SK-N-SH (cell line): ENCODE measurements around the gene SHQ1. TPM values are rescaled to one million over a fixed set of nuclear protein-coding genes. Genes with fewer than 3 reads are reported as not detected.

Experiments
- CTCF ChIA-PET: fragments of 300-600, 350-600 bp; formaldehyde crosslinking; extraction: SDS; loops from one replicate; lab custom pipeline; 2021; lab: Yijun Ruan, JAX
- POLR2A ChIA-PET: fragments of 350-600 bp; sonication (Branson Sonifier 250); formaldehyde crosslinking; extraction: SDS; loops from one replicate; lab custom pipeline; 2020; ENCODE audit warnings: antibody characterized with exemption, inconsistent platforms; lab: Yijun Ruan, JAX
- DNase-seq: peaks from one replicate; pipeline ENCODE4 v3.0.0; 2012
- H2AFZ ChIP-seq: fragments of 200-600 bp; sonication (generic); 2 replicates; pipeline ENCODE4 v1.8.1; 2016; ENCODE audit warnings: antibody characterized with exemption, mild to moderate bottlenecking, low read depth
- H3F3A ChIP-seq: fragments of 200-600 bp; sonication (generic); replicated peaks from 2 replicates; pipeline ENCODE3; 2016; ENCODE audit warnings: antibody characterized with exemption, mild to moderate bottlenecking; ENCODE audit not compliant: insufficient read depth
- H3K27ac ChIP-seq, 2 experiments: fragments of 200-500 bp in 1 of 2; fragments of 200-600 bp in 1 of 2; sonication (Bioruptor generic) in 1 of 2; sonication (generic), shearing (Covaris generic) in 1 of 2; 2 replicates each; pipeline versions ENCODE4 v1.5.1 to v1.6.1; 2014 to 2016; ENCODE audit warnings: low read depth in 2 of 2, inconsistent platforms in 1 of 2, low read length in 1 of 2, mild to moderate bottlenecking in 1 of 2, mixed read lengths in 1 of 2
- H3K27me3 ChIP-seq: fragments of 200-600 bp; sonication (generic), shearing (Covaris generic); 2 replicates; pipeline ENCODE4 v1.6.1; 2016; ENCODE audit warnings: mixed run types; ENCODE audit not compliant: insufficient read depth
- H3K36me3 ChIP-seq, 2 experiments: fragments of 200-500 bp in 1 of 2; fragments of 200-600 bp in 1 of 2; sonication (Bioruptor generic) in 1 of 2; sonication (generic) in 1 of 2; replicated peaks in 1 of 2; 2 replicates each; pipeline versions ENCODE3 to v1.5.1; 2014 to 2016; ENCODE audit warnings: low read length in 1 of 2, mild to moderate bottlenecking in 1 of 2; ENCODE audit not compliant: insufficient read depth in 2 of 2, control insufficient read depth in 1 of 2
- H3K4me1 ChIP-seq, 2 experiments: fragments of 200-500 bp in 1 of 2; fragments of 200-600 bp in 1 of 2; sonication (Bioruptor generic) in 1 of 2; sonication (generic), shearing (Covaris generic) in 1 of 2; 2 replicates each; pipeline versions ENCODE4 v1.5.1 to v1.6.1; 2014 to 2016; ENCODE audit warnings: low read depth in 1 of 2, low read length in 1 of 2, mixed run types in 1 of 2; ENCODE audit not compliant: insufficient read depth in 2 of 2, control insufficient read depth in 1 of 2
- H3K4me2 ChIP-seq: fragments of 200-600 bp; sonication (generic), shearing (Covaris generic); 2 replicates; pipeline ENCODE4 v1.6.1; 2017; ENCODE audit warnings: mixed run types
- H3K4me3 ChIP-seq, 2 experiments: fragments of 200-500 bp in 1 of 2; fragments of 200-600 bp in 1 of 2; sonication (Bioruptor generic) in 1 of 2; sonication (generic), shearing (Covaris generic) in 1 of 2; 2 replicates each; pipeline versions ENCODE4 v1.5.1 to v1.8.1; 2014 to 2016; ENCODE audit warnings: low read depth in 2 of 2, inconsistent platforms in 1 of 2, low read length in 1 of 2, mild to moderate bottlenecking in 1 of 2, mixed read lengths in 1 of 2, moderate library complexity in 1 of 2
- H3K79me2 ChIP-seq: fragments of 200-600 bp; sonication (generic); 2 replicates; pipeline ENCODE4 v1.8.1; 2017; ENCODE audit warnings: mild to moderate bottlenecking; ENCODE audit not compliant: insufficient read depth
- H3K9ac ChIP-seq: fragments of 200-600 bp; sonication (generic); 2 replicates; pipeline ENCODE4 v1.6.1; 2017; ENCODE audit warnings: mixed run types
- H3K9me2 ChIP-seq: fragments of 200-600 bp; sonication (generic); 2 replicates; pipeline ENCODE4 v1.6.1; 2017; ENCODE audit warnings: mixed run types
- H3K9me3 ChIP-seq: fragments of 200-600 bp; sonication (generic); 2 replicates; pipeline ENCODE4 v1.6.1; 2017; ENCODE audit warnings: mixed run types, mild to moderate bottlenecking, moderate library complexity
- H4K20me1 ChIP-seq: fragments of 200-600 bp; sonication (generic); 2 replicates; pipeline ENCODE4 v1.6.1; 2017; ENCODE audit warnings: mild to moderate bottlenecking, mixed run types; ENCODE audit not compliant: insufficient read depth
- ELF1 ChIP-seq: IDR thresholded peaks from 2 replicates; pipeline ENCODE4 v1.4.0; 2012
- EP300 ChIP-seq, 2 experiments: IDR thresholded peaks; 2 replicates each; pipeline versions ENCODE4 v1.4.0 to v1.6.1; 2012; ENCODE audit warnings: borderline replicate concordance in 1 of 2, low read depth in 1 of 2, low read length in 1 of 2
- FOSL2 ChIP-seq: IDR thresholded peaks from 2 replicates; pipeline ENCODE4 v1.4.0; 2012; ENCODE audit warnings: low read depth, mild to moderate bottlenecking, moderate library complexity, borderline replicate concordance
- FOXJ3 ChIP-seq: sonication (generic); formaldehyde crosslinking; IDR thresholded peaks from 2 replicates; pipeline ENCODE4 v1.5.1; 2020; ENCODE audit warnings: mild to moderate bottlenecking, missing genetic modification reagents
- GATA2 ChIP-seq: sonication (generic); formaldehyde crosslinking; IDR thresholded peaks from 2 replicates; pipeline ENCODE4 v1.5.0; 2020; ENCODE audit warnings: mild to moderate bottlenecking, missing genetic modification reagents
- MXI1 ChIP-seq: IDR thresholded peaks from 2 replicates; pipeline ENCODE4 v1.6.1; 2012; ENCODE audit warnings: mild to moderate bottlenecking, low read depth, low read length, improper control_type of control experiment
- NRF1 ChIP-seq: IDR thresholded peaks from 2 replicates; pipeline ENCODE4 v1.6.1; 2012; ENCODE audit warnings: low read depth, mild to moderate bottlenecking, low read length
- RXRA ChIP-seq: IDR thresholded peaks from 2 replicates; pipeline ENCODE4 v1.4.0; 2012; ENCODE audit warnings: low read depth, mild to moderate bottlenecking, borderline replicate concordance
- TCF12 ChIP-seq: IDR thresholded peaks from 2 replicates; pipeline ENCODE4 v1.4.0; 2012
- YY1 ChIP-seq: IDR thresholded peaks from 2 replicates; pipeline ENCODE4 v1.4.0; 2012; ENCODE audit warnings: low read depth, mild to moderate bottlenecking
- WGBS: methylation state at CpG from one replicate; pipeline ENCODE4 v1.1.6; 2017; ENCODE audit warnings: low lambda C conversion rate; 5-methylcytosine and 5-hydroxymethylcytosine counted together
- polyA plus RNA-seq, 3 experiments: library from polyadenylated mRNA; depleted of rRNA; stranded (reverse); fragments of >200 nt; gene quantifications; 2 replicates each; pipeline ENCODE4 v1.2.3, GENCODE V29; 2012
- TF ChIP-seq, protein P1 (sequence below): IDR thresholded peaks from 2 replicates; pipeline ENCODE4 v1.6.1; 2012; ENCODE audit warnings: mild to moderate bottlenecking, low read depth, low read length, moderate library complexity
- TF ChIP-seq, protein P2 (sequence below): IDR thresholded peaks from 2 replicates; pipeline ENCODE4 v1.4.0; 2012; ENCODE audit warnings: low read depth
- TF ChIP-seq, protein P3 (sequence below): IDR thresholded peaks from 2 replicates; pipeline ENCODE4; 2012
- TF ChIP-seq, protein P4 (sequence below): fragments of 150-350 bp; IDR thresholded peaks from 2 replicates; pipeline ENCODE4 v1.6.1; 2016; ENCODE audit warnings: mild to moderate bottlenecking, low read depth, low read length
- TF ChIP-seq, protein P5 (sequence below): fragments of 200-600 bp; sonication (generic); IDR thresholded peaks from 2 replicates; pipeline ENCODE4 v1.6.1; 2017; ENCODE audit warnings: antibody characterized with exemption, mild to moderate bottlenecking, moderate library complexity

SHQ1 gene
- polyA plus RNA-seq, 1 of the 3 experiments (the other 2 are of a cell fraction): 10.5 TPM

DNA sequence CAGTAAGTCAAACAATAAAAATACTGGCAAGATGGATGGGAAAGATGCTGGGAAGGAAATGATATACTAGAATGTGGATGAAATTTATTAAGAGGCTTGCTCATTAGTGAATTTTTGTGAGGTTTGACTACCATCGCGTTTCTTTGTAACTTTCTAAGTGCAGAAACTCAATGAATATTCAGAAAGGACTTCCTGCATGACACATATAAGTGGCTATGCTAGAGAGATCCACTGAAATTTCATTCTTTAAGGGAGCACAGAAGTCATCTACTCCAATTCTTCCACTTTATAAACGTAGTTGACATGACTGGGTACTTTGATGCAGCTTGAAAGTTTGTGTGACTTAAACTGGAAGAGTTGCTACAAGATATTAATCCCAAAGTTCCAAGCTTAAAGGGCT lies 88.0 kb downstream of the SHQ1 start (continued):
- TF ChIP-seq, protein P1, sequence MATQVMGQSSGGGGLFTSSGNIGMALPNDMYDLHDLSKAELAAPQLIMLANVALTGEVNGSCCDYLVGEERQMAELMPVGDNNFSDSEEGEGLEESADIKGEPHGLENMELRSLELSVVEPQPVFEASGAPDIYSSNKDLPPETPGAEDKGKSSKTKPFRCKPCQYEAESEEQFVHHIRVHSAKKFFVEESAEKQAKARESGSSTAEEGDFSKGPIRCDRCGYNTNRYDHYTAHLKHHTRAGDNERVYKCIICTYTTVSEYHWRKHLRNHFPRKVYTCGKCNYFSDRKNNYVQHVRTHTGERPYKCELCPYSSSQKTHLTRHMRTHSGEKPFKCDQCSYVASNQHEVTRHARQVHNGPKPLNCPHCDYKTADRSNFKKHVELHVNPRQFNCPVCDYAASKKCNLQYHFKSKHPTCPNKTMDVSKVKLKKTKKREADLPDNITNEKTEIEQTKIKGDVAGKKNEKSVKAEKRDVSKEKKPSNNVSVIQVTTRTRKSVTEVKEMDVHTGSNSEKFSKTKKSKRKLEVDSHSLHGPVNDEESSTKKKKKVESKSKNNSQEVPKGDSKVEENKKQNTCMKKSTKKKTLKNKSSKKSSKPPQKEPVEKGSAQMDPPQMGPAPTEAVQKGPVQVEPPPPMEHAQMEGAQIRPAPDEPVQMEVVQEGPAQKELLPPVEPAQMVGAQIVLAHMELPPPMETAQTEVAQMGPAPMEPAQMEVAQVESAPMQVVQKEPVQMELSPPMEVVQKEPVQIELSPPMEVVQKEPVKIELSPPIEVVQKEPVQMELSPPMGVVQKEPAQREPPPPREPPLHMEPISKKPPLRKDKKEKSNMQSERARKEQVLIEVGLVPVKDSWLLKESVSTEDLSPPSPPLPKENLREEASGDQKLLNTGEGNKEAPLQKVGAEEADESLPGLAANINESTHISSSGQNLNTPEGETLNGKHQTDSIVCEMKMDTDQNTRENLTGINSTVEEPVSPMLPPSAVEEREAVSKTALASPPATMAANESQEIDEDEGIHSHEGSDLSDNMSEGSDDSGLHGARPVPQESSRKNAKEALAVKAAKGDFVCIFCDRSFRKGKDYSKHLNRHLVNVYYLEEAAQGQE: no peak
- TF ChIP-seq, all 33 proteins: peak for 0

DNA sequence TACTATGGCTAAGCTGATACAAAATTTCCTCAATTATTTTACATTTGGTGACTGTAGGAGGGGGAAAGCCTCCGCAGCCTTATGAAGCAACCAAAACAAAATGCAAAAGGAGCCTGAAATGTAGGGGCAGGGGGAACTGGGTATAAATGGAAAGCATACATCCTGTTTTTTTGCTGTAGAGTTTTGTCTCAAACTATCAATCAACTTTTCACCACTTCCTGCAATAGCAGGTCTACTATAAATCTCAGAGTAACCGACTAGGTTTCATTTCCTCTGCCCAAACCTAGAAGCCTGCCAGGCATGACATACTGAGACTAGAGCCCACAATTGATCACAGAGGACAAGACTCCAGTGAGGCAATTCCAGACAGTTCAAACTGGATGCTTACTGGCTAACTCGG lies 91.3 kb downstream of the SHQ1 start:
- H3K27ac ChIP-seq: no peak overlapping the region
- H3K9me3 ChIP-seq: no peaks in the 10 kb centered on the region
- no peak overlapping the region for H3K4me3 ChIP-seq
- TF ChIP-seq EP300 (IDR thresholded peaks at IDR 0.05; ENCODE audit: borderline replicate concordance in 1 of 2, low read depth in 1 of 2, low read length in 1 of 2) (no peak), FOXJ3 (CRISPR knock-in tag) (no peak), MXI1 (no peak)
- TF ChIP-seq, protein P2, sequence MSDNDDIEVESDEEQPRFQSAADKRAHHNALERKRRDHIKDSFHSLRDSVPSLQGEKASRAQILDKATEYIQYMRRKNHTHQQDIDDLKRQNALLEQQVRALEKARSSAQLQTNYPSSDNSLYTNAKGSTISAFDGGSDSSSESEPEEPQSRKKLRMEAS: no peak
- TF ChIP-seq, protein P3, sequence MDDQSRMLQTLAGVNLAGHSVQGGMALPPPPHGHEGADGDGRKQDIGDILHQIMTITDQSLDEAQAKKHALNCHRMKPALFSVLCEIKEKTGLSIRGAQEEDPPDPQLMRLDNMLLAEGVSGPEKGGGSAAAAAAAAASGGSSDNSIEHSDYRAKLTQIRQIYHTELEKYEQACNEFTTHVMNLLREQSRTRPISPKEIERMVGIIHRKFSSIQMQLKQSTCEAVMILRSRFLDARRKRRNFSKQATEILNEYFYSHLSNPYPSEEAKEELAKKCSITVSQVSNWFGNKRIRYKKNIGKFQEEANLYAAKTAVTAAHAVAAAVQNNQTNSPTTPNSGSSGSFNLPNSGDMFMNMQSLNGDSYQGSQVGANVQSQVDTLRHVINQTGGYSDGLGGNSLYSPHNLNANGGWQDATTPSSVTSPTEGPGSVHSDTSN: no peak
- H3K79me2 ChIP-seq: no peaks in the 10 kb centered on the region
- POLR2A ChIA-PET: no interaction called here
- WGBS: 93% methylated on average over 3 of the region's 3 CpGs
- H3K27me3 ChIP-seq: no peaks in the 10 kb centered on the region
- peaks cover 6 to 9% of the 10 kb centered on the region in 2 experiments for H3K36me3 ChIP-seq
- no peak overlapping the region for H3K9ac ChIP-seq
- no peaks in the 10 kb centered on the region for H3K9me2 ChIP-seq
- no peak overlapping the region for H3K4me2 ChIP-seq
- H3F3A ChIP-seq: no peaks in the 10 kb centered on the region
- H4K20me1 ChIP-seq: no peaks in the 10 kb centered on the region
- no peaks in the 10 kb centered on the region; a peak in 1 of 4 replicates for H3K4me1 ChIP-seq
- no peak for DNase-seq
- H2AFZ ChIP-seq: no peak overlapping the region
- CTCF ChIA-PET: no interaction called here

DNA sequence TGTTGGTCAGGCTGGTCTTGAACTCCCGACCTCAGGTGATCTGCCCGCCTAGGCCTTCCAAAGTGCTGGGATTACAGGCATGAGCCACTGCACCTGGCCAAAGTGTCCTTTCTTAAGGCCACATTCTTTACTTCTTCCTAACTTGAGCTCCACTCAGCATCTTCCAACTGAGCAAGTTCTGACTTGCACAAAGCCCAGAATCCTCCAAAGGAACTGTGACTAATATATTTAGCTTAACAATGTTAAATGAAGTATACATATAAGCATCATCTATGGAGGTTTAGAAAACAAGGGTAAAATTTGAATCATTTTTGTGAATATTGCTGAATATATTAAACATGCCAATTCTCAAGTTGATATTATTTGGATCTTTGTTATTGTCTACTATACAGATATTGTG lies 93.7 kb downstream of the SHQ1 start:
- DNase-seq: no peak
- CTCF ChIA-PET: interaction anchor here (1.2 to 2.9 kb wide), 2 partner anchors 67 to 88 kb away, joined by 4 to 9 read pairs; no protein-coding TSS in a partner anchor
- H3K4me1 ChIP-seq: no peaks in the 10 kb centered on the region; a peak in 1 of 4 replicates
- no peak overlapping the region for H3K27ac ChIP-seq
- no peak overlapping the region for H3K9ac ChIP-seq
- H3K36me3 ChIP-seq: peaks cover 4 to 6% of the 10 kb centered on the region in 2 experiments
- TF ChIP-seq ELF1: no peak
- no peak for TF ChIP-seq RXRA
- TF ChIP-seq, protein P4, sequence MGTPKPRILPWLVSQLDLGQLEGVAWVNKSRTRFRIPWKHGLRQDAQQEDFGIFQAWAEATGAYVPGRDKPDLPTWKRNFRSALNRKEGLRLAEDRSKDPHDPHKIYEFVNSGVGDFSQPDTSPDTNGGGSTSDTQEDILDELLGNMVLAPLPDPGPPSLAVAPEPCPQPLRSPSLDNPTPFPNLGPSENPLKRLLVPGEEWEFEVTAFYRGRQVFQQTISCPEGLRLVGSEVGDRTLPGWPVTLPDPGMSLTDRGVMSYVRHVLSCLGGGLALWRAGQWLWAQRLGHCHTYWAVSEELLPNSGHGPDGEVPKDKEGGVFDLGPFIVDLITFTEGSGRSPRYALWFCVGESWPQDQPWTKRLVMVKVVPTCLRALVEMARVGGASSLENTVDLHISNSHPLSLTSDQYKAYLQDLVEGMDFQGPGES: no peak
- no peak for TF ChIP-seq FOXJ3 (CRISPR knock-in tag)
- no peak for TF ChIP-seq YY1
- TF ChIP-seq TCF12: no peak
- TF ChIP-seq FOSL2: no peak
- TF ChIP-seq, protein P5, sequence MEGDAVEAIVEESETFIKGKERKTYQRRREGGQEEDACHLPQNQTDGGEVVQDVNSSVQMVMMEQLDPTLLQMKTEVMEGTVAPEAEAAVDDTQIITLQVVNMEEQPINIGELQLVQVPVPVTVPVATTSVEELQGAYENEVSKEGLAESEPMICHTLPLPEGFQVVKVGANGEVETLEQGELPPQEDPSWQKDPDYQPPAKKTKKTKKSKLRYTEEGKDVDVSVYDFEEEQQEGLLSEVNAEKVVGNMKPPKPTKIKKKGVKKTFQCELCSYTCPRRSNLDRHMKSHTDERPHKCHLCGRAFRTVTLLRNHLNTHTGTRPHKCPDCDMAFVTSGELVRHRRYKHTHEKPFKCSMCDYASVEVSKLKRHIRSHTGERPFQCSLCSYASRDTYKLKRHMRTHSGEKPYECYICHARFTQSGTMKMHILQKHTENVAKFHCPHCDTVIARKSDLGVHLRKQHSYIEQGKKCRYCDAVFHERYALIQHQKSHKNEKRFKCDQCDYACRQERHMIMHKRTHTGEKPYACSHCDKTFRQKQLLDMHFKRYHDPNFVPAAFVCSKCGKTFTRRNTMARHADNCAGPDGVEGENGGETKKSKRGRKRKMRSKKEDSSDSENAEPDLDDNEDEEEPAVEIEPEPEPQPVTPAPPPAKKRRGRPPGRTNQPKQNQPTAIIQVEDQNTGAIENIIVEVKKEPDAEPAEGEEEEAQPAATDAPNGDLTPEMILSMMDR: no peak
- TF ChIP-seq GATA2 (CRISPR knock-in tag): no peak
- TF ChIP-seq, protein P2: no peak
- TF ChIP-seq NRF1: no peak
- WGBS: 100% methylated on average over 2 of the region's 2 CpGs
- no peak overlapping the region for H2AFZ ChIP-seq
- H3K4me2 ChIP-seq: no peak overlapping the region
- H3K9me2 ChIP-seq: no peaks in the 10 kb centered on the region
- H3K4me3 ChIP-seq: no peak overlapping the region
- H3K27me3 ChIP-seq: no peaks in the 10 kb centered on the region
- H3K9me3 ChIP-seq: no peaks in the 10 kb centered on the region
- H3K79me2 ChIP-seq: no peaks in the 10 kb centered on the region
- no peaks in the 10 kb centered on the region for H4K20me1 ChIP-seq
- POLR2A ChIA-PET: no interaction called here
- no peaks in the 10 kb centered on the region for H3F3A ChIP-seq
